GM18498 (cell line): ENCODE data around the gene HPSE.
"Not testable (repeated sequence)": the region's sequence is repeated elsewhere in the genome, so short reads cannot be mapped to it uniquely, and the experiment has no call there.

Experiments used
- ATAC-seq: cut with Tn5 transposase; IDR thresholded peaks from one replicate; pipeline ENCODE4 v1.9.1; 2021; ENCODE audit warnings: mild to moderate bottlenecking, moderate library complexity; ENCODE audit not compliant: unreplicated experiment

Gene HPSE

GRCh38 chr4:83335701-83336100 is 1.1 kb upstream of the HPSE start:
- ATAC-seq: no peak

GRCh38 chr4:83331956-83332355 is 2.7 kb downstream of the HPSE start:
- no peak for ATAC-seq

- ATAC-seq: no peak
These were observed 5.0 kb downstream of the HPSE start for GRCh38 chr4:83329521-83330110.

GRCh38 chr4:83328521-83329187 is 6.0 kb downstream of the HPSE start:
- no peak for ATAC-seq

- ATAC-seq: no peak
These were observed 8.1 kb downstream of the HPSE start for GRCh38 chr4:83326546-83326945.

GRCh38 chr4:83325306-83325705 is 9.3 kb downstream of the HPSE start:
- ATAC-seq: not testable (repeated sequence)

GRCh38 chr4:83323136-83323535 is 11.5 kb downstream of the HPSE start:
- no peak for ATAC-seq

GRCh38 chr4:83320548-83320947 is 14.1 kb downstream of the HPSE start:
- no peak for ATAC-seq

- ATAC-seq: no peak
These were observed 16.0 kb downstream of the HPSE start for GRCh38 chr4:83318666-83319065.

GRCh38 chr4:83317671-83318070 is 17.0 kb downstream of the HPSE start:
- no peak for ATAC-seq

GRCh38 chr4:83316459-83317165 is 18.0 kb downstream of the HPSE start:
- ATAC-seq: no peak

GRCh38 chr4:83315341-83315870 is 19.2 kb downstream of the HPSE start:
- no peak for ATAC-seq

- no peak for ATAC-seq
These were observed 26.0 kb downstream of the HPSE start for GRCh38 chr4:83308672-83309071.

- ATAC-seq: no peak
These were observed 26.7 kb downstream of the HPSE start for GRCh38 chr4:83307920-83308319.

GRCh38 chr4:83305187-83305586 is 29.5 kb downstream of the HPSE start:
- ATAC-seq: no peak

GRCh38 chr4:83297548-83298260 is 36.9 kb downstream of the HPSE start:
- ATAC-seq: no peak

GRCh38 chr4:83293305-83294046 is 41.2 kb downstream of the HPSE start:
- no peak for ATAC-seq

GRCh38 chr4:83290059-83290774 is 44.4 kb downstream of the HPSE start:
- not testable (repeated sequence) for ATAC-seq

- ATAC-seq: not testable (repeated sequence)
These were observed 46.3 kb downstream of the HPSE start for GRCh38 chr4:83288381-83288780.

- ATAC-seq: peak; percentile 5
These were observed 49.6 kb downstream of the HPSE start for GRCh38 chr4:83285055-83285407.
